GM06990 (cell line): Measurements from ENCODE around the gene AQP6.

Source experiments
- DNase-seq: peaks from one replicate; pipeline ENCODE4 v3.0.0-alpha.2; 2011; ENCODE audit not compliant: insufficient read length; ENCODE audit errors: extremely low read depth
- H3K27me3 ChIP-seq: replicated peaks from 2 replicates; pipeline ENCODE4 v1.6.0; 2011; ENCODE audit warnings: low read length; ENCODE audit not compliant: control insufficient read depth, insufficient read depth
- H3K36me3 ChIP-seq: 2 replicates; pipeline ENCODE4 v1.5.1; 2011; ENCODE audit warnings: low read length; ENCODE audit not compliant: control insufficient read depth, insufficient read depth
- H3K4me3 ChIP-seq: replicated peaks from 2 replicates; pipeline ENCODE4 v1.5.1; 2011; ENCODE audit warnings: low read depth, mild to moderate bottlenecking, control low read depth, low read length
- TF ChIP-seq, protein P1 (sequence below): IDR thresholded peaks from 2 replicates; pipeline ENCODE4 v1.5.1; 2011; ENCODE audit warnings: low read length, control low read depth, mild to moderate bottlenecking, inconsistent platforms; ENCODE audit not compliant: insufficient read depth, poor library complexity, severe bottlenecking

AQP6 gene

DNA sequence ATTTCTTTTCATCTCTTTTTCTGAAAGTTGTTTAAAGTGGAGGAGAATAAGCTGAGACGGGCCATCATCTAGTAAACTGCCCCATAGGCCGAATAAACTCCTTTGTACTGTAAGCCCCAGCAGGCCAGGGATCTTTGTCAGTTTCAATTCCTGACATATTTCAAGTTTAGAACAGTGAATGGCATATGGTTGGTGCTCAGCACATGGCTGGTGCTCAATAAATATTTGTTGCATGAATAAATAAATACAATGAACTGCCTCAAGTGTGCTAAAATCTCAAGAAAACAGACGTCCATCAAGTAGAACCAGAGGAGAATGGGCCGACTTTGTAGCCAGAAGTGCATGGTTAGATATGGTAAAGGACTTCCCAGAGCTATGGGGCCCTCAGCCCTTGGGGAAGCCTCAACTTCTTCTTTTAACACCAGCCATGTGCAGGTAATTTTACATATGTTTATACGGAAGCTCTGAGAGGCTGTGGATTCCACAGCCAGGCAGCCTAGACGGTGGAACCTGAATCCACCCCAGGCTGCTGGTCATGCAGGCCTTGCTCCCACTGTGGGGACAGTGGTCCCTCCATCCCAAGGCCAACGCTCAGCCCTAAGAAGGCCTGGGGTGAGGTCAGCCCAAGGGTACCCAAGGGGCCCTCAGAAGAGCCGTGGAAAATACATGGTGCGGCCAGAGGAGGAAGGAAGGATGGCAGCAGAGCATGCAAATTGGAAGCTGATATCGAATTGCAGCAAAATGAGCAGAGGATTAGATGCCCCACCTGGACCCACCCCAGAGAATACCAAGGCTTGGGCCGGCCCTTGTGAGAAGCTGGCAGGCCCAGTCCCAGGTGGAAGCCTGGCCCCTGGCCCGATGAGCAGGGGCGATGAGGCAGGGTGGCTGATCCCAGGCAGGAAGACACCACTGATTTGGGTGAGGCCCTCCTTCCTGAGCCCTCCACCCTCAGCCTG is 30.9 kb upstream of the AQP6 start:
- no peaks in the 10 kb centered on the region for H3K36me3 ChIP-seq
- H3K4me3 ChIP-seq, result no peak overlapping the region
- DNase-seq, result no peak
- H3K27me3 ChIP-seq, result no peaks in the 10 kb centered on the region
- TF ChIP-seq, protein P1, sequence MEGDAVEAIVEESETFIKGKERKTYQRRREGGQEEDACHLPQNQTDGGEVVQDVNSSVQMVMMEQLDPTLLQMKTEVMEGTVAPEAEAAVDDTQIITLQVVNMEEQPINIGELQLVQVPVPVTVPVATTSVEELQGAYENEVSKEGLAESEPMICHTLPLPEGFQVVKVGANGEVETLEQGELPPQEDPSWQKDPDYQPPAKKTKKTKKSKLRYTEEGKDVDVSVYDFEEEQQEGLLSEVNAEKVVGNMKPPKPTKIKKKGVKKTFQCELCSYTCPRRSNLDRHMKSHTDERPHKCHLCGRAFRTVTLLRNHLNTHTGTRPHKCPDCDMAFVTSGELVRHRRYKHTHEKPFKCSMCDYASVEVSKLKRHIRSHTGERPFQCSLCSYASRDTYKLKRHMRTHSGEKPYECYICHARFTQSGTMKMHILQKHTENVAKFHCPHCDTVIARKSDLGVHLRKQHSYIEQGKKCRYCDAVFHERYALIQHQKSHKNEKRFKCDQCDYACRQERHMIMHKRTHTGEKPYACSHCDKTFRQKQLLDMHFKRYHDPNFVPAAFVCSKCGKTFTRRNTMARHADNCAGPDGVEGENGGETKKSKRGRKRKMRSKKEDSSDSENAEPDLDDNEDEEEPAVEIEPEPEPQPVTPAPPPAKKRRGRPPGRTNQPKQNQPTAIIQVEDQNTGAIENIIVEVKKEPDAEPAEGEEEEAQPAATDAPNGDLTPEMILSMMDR, result no peak

DNA sequence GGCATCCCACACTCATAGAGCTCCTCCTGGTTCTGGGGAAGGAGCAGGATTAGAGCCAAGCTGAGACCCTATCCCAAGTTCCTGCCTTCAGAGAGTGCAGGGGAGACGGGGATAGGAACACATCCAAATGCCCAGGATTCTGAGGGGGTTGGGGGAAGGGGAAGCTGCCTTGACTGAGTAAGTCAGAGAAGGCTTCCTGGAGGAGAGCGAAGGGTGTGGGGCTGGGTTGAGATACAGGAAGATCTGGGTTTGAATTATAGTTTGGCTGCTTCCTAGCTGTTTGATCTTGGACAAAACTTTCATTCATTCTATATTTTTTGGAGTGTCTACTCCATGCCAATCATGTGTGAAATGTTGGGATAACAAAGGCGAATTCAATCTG is 30.2 kb upstream of the AQP6 start:
- TF ChIP-seq, protein P1, result no peak
- H3K4me3 ChIP-seq, result no peak overlapping the region

DNA sequence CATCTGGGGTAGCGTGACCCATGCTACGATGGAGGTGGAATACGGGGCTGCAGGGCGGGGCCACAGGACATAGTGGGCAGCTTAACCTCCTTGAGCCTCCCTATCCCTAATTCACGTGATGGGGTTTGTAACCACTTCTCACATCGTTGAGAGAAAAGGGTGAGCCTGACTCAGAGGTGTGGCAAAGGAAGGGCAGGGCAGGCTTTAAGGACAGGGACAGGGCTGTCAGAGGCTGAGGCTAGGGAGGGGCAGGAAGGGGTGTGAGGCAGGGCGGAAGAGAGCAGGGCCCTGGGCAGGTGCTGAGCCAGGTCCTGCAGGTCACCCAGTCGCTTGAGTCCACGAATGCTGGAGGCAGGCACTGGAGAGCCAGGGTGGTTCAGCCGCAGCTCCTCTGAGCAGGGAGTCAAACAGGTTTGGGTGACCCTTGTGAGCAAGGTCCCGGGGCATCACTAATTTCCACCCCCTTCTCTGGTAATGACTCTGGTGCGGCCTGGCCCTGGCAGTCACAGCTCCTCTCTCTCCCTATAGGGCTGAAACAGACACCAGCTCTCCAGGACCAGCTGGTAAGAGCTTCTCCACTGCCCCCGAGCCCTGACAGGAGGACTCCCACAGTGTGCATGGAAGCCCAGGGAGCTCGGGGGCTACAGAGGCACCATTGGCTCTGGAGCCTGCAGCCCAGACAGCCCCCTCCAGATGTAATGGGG is 29.7 kb upstream of the AQP6 start:
- Histone ChIP-seq H3K27me3 (no peaks in the 10 kb centered on the region), H3K4me3 (no peak overlapping the region), H3K36me3 (no peaks in the 10 kb centered on the region)
- no peak for DNase-seq
- TF ChIP-seq, protein P1, result no peak

More for the DNA sequence above, 30.2 kb upstream of the AQP6 start:
- DNase-seq, result no peak
- H3K36me3 ChIP-seq, result no peaks in the 10 kb centered on the region
- no peaks in the 10 kb centered on the region for H3K27me3 ChIP-seq

DNA sequence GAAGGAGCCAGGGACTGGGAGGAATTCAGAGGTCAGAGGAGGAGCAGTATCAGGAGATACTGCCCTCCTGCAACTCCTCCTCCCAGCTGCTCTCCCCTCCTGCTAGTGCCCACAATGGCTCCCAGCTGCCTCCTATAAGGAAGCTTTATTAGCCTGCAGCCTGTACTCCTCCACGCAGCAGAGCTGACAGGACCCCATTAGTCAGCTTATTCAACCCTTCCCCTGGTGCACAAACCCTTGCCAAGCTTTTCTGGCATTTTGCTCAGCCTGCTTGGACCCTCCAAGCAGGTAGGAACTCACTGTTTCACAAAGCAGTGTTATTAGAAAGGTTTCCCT is 29.2 kb upstream of the AQP6 start:
- Histone ChIP-seq H3K36me3 (no peaks in the 10 kb centered on the region), H3K27me3 (no peaks in the 10 kb centered on the region), H3K4me3 (no peak overlapping the region)
- no peak for DNase-seq
- TF ChIP-seq, protein P1, result no peak

DNA sequence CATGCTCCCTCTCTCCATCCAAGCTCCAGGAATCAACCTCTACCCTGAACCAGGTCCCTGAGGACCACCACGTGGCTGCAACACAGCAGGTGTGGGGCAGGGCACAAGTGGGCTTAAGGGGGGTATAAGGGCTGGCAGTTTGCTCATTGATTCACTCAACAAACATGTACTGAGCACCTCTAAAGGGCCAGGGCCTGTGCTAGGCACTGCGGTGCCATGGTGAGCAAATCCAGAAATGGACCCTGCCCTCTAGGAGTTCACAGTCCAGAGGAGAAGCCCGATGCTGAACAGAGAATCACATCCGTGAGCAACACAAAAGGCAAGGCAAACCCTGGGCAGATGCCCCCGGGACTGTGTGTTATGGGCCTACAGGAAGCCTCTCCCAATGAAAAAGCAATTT is 28.7 kb upstream of the AQP6 start:
- Histone ChIP-seq H3K36me3 (no peaks in the 10 kb centered on the region), H3K27me3 (no peaks in the 10 kb centered on the region), H3K4me3 (no peak overlapping the region)
- DNase-seq, result no peak
- TF ChIP-seq, protein P1, result no peak
